GM12891 (cell line): ENCODE measurements around the gene TMEM267.

Source experiments
- PAX5 ChIP-seq: IDR thresholded peaks from 2 replicates; pipeline ENCODE4 v1.6.1; 2011; ENCODE audit warnings: low read length, moderate library complexity, mild to moderate bottlenecking; ENCODE audit not compliant: insufficient read depth, severe bottlenecking
- POLR2A ChIP-seq: IDR thresholded peaks from 2 replicates; pipeline ENCODE4 v1.6.1; 2011; ENCODE audit warnings: low read depth, low read length, control low read depth
- POLR2AphosphoS5 ChIP-seq: IDR thresholded peaks from 2 replicates; pipeline ENCODE4 v1.6.1; 2011; ENCODE audit warnings: low read depth, low read length, control low read depth
- TAF1 ChIP-seq: IDR thresholded peaks from 2 replicates; pipeline ENCODE4 v1.6.1; 2011; ENCODE audit warnings: low read depth, low read length, control low read depth

DNA sequence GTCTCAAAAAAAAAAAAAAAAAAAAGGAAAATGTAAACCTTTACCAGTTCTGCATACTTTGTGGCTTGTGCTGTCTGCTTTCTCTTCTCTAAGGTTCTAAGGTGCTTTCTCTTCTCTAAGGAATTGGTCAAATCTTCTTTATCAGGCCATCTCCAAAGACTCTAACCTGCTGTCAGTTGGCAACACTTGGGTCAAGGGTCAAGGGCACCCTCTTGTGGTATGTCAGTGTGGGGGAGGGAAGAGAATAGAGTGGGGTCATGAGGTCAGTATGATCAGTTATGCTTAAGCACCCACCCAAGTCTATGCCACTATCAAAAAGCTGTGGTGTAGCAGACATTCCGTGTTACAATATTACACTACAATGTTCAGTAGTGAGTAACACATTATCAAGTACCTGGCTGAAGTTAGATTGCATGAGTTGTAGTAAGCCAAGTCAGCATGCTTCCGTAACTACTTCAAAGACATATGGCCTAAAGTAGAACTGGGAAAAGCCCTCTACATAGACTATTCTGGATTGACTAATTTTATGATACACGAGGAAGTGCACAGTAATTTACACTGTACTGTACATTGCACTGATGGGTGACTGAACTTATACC is 46.5 kb downstream of the TMEM267 start:
- no peak for TF ChIP-seq POLR2AphosphoS5
- no peak for TF ChIP-seq POLR2A
- TF ChIP-seq PAX5: no peak
- no peak for TF ChIP-seq TAF1
